Fibroblast of villous mesenchyme (primary cell): ENCODE results near the gene NUSAP1. TPM values are rescaled to one million over a fixed set of nuclear protein-coding genes. Genes with fewer than 3 reads are reported as not detected.

Experiments used
- DNase-seq: peaks from one replicate; pipeline ENCODE4 v3.0.0-alpha.2; 2010; ENCODE audit warnings: low read depth
- H3K4me3 ChIP-seq: 2 replicates; pipeline ENCODE4 v1.5.1; 2011; ENCODE audit warnings: low read depth, mild to moderate bottlenecking, low read length
- total RNA-seq: library from RNA; depleted of rRNA; stranded (reverse); fragments of >200 nt; gene quantifications from 2 replicates; pipeline ENCODE4 v1.2.3, GENCODE V29; 2012
- TF ChIP-seq, protein P1 (sequence below): IDR thresholded peaks from 2 replicates; pipeline ENCODE4 v1.5.1; 2012; ENCODE audit warnings: low read depth, mild to moderate bottlenecking, low read length; ENCODE audit not compliant: insufficient read depth

Gene NUSAP1
- total RNA-seq, 1 donor = 59.2 TPM

DNA sequence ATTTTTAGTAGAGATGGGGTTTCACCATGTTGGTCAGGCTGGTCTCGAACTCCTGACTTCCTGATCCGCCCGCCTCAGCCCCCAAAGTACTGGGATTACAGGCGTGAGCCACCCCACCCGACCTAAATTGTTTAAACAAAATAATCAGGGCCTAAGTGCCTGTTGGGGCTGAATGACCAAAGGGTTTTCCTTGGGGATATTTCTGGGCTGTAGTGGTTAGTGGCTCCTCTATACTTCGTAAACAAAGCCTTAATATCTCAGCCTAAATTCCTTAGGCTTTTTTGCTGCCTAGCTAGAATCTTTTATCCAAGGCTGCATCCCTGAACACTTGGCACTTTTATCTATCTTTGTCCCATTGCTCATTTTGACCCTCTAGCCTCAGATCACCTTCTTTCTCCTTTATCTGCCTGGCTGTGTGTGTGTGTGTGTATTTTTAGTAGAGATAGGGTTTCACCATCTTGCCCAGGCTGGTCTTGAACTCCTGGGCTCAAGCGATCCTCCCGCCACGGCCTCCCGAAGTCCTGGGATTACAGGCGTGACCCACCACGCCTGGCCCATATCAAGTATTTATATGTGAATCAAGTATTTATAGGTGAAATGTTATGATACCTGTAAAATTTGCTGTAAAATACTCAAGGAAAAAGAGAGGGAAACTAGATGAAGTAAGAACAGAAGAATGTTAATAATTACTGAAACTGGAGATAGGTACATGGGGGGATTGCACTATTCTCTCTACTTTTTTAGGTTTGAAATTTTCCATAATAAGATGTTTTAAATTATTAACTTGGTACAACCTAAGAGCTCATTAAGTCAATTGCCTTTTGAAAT is 1.8 kb downstream of the NUSAP1 start:
- no peak for DNase-seq
- H3K4me3 ChIP-seq = peak overlapping the region; percentile 43
- TF ChIP-seq, protein P1, sequence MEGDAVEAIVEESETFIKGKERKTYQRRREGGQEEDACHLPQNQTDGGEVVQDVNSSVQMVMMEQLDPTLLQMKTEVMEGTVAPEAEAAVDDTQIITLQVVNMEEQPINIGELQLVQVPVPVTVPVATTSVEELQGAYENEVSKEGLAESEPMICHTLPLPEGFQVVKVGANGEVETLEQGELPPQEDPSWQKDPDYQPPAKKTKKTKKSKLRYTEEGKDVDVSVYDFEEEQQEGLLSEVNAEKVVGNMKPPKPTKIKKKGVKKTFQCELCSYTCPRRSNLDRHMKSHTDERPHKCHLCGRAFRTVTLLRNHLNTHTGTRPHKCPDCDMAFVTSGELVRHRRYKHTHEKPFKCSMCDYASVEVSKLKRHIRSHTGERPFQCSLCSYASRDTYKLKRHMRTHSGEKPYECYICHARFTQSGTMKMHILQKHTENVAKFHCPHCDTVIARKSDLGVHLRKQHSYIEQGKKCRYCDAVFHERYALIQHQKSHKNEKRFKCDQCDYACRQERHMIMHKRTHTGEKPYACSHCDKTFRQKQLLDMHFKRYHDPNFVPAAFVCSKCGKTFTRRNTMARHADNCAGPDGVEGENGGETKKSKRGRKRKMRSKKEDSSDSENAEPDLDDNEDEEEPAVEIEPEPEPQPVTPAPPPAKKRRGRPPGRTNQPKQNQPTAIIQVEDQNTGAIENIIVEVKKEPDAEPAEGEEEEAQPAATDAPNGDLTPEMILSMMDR = no peak

DNA sequence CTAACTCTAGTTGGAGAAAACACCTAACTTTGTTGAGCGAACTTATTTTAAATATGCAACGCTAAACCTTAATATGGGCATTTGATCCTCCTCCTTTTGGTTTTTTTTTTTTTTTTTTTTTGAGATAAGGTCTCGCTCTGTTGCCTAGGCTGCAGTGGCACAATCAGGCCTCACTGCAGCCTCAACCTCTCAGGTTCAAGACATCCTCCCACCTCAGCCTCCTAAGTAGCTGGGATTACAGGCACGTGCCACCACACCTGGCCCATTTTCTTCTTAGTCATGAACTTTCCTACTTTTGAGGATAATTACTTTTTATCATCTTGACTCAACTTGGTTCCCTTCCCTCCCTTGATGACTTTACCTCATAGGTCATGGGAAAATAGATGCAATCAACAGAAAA is 3.9 kb downstream of the NUSAP1 start:
- DNase-seq = no peak
- H3K4me3 ChIP-seq = no peak overlapping the region
- TF ChIP-seq, protein P1 = no peak

DNA sequence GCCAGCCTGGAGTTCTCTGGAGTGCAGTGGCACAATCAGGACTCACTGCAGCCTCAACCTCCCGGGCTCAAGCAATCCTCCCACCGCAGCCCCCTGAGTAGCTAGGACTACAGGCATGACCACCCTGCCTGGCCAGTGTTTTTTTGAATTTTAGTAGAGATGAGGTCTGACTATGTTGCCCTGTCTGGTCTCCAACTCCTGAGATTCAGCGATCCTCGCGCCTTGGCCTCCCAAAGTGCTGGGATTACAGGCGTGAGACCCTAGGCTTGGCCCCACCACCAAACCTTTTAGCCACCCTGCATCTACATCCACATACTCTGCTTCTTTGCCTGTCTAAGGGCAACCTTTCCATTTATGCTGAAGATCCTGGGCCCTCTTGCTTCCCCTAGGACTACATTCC is 4.4 kb downstream of the NUSAP1 start:
- H3K4me3 ChIP-seq = no peak overlapping the region
- TF ChIP-seq, protein P1 = no peak
- DNase-seq = no peak

DNA sequence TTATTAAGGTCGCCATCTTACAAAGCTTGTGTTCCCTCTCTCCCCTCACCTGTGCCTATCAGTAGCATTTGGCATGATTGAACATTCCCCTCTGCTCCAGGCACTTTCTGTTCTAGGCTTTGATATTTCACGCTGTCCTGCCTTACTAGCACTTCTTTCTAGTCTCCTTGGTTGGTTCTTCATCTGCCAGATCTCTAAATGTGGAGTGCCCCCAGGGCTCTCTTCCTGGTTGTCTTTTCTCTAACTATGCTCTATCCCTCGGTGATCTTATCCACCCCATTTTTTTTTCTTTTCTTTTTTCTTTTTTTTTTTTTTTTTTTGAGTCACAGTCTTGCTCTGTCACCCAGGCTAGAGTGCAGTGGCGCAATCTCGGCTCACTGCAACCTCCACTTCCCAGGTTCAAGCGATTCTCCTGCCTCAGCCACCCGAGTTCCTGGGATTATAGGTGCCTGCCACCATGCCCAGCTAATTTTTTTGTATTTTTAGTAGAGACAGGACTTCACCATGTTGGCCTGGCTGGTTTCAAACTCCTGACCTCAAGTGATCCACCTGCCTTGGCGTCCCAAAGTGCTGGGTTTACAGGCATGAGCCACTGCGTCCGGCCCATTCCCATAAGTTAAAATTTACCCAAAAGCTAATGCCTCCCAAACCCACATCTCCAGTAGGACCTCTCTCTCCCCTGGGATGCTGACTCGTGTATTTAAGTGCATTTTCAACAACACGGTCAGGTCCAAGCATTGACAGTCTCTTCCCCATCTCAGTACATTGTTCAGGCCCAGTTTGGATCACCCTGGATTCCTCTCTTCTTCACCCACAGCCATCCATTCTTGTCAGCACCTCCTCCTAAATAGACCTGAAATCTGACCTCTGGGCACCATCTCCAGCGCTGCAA is 5.2 kb downstream of the NUSAP1 start:
- TF ChIP-seq, protein P1 = no peak
- peak; percentile 3 for DNase-seq

DNA sequence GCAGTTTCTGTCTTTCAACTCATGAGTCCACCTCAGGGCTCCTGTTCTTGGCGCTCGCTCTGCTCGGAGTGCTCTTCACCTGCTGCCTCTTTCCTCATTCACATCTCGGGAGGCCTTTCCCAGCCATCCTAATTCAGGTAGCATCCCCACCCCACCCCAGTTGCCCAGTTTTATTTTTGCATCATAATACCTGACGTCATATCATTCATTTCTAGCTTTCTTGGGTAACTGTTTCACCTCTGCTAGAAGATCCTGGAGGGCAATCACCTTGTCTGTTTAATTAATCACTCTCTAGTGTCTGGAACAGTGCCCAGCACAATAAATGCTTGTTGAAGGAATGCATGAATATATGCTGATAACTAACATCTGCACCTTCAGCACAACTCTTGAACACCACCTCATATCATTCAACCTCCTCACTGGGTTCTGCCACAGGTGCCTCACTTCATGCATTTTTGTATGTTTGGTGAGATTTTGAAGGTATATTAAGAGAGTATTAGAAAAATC is 7.6 kb downstream of the NUSAP1 start:
- DNase-seq = no peak
- TF ChIP-seq, protein P1 = no peak
- no peak overlapping the region for H3K4me3 ChIP-seq

More for the DNA sequence above, 5.2 kb downstream of the NUSAP1 start:
- H3K4me3 ChIP-seq = no peak overlapping the region

DNA sequence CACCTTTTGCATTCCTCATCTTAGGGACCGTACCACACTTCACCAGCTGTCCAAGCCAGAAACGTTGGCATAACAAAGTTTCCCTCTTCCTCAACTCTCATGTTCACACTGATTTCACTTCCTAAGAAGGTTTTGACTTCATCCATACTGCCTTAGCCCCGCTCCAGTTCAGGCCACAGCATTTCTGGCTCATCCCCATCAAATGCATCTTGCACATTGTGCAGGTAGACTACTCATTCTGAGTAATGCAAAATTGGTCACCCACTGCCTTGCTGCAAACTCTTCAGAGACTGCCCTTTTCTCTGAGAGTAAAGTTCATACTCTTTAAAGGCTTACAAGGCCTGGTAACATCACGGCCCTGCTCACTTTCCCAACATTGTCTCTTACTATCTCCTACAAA is 8.8 kb downstream of the NUSAP1 start:
- H3K4me3 ChIP-seq = no peak overlapping the region
- TF ChIP-seq, protein P1 = no peak
- DNase-seq = no peak
